Thyroid gland (tissue), 4 donors: ENCODE measurements around the gene TRABD2B.

ENCODE experiments used
- POLR2A ChIP-seq, 2 donors: fragments of 450-650 bp; IDR thresholded peaks; one replicate each; pipeline ENCODE4 v1.6.1; 2017; ENCODE audit warnings: antibody characterized with exemption in 2 of 2, mild to moderate bottlenecking in 2 of 2, moderate library complexity in 1 of 2
- TF ChIP-seq, protein P1 (sequence below), 6 experiments: fragments of 200-600 bp in 3 of 6; fragments of 450-650 bp in 3 of 6; sonication (generic) in 3 of 6; IDR thresholded peaks; one replicate each; pipeline ENCODE4 v1.5.1; 2016 to 2019; ENCODE audit warnings: antibody characterized with exemption in 6 of 6, mild to moderate bottlenecking in 2 of 6, inconsistent platforms in 1 of 6, moderate library complexity in 1 of 6

DNA sequence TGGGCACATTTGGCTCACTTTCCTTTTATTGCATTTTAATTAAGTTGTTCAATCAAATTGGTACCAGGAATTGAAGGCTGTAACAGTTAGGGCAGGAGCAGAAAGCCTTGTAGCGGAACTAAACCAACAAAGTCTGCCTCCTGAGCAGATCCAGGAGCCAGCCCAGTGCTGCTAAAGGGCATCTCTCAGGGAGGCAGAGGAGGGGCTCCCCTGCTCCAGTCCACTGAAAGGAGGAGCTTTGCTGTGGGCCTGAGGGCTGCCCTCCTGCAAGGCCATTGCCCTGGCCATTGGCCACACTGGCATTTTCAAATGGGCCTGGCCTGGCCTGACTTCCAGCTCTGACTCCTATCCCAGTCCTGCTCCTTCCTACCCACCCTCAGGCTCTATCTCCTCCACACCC, 3.7 kb upstream of the TRABD2B start:
- TF ChIP-seq POLR2A (IDR thresholded peaks at IDR 0.05) = no peak
- TF ChIP-seq, protein P1, sequence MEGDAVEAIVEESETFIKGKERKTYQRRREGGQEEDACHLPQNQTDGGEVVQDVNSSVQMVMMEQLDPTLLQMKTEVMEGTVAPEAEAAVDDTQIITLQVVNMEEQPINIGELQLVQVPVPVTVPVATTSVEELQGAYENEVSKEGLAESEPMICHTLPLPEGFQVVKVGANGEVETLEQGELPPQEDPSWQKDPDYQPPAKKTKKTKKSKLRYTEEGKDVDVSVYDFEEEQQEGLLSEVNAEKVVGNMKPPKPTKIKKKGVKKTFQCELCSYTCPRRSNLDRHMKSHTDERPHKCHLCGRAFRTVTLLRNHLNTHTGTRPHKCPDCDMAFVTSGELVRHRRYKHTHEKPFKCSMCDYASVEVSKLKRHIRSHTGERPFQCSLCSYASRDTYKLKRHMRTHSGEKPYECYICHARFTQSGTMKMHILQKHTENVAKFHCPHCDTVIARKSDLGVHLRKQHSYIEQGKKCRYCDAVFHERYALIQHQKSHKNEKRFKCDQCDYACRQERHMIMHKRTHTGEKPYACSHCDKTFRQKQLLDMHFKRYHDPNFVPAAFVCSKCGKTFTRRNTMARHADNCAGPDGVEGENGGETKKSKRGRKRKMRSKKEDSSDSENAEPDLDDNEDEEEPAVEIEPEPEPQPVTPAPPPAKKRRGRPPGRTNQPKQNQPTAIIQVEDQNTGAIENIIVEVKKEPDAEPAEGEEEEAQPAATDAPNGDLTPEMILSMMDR (IDR thresholded peaks at IDR 0.05) = no peak
